ENCODE results near the gene TSPAN18. TPM values are rescaled to one million over a fixed set of nuclear protein-coding genes. Genes with fewer than 3 reads are reported as not detected.

Gene TSPAN18
- polyA plus RNA-seq, 1 of the 3 experiments (the other 2 are of a cell fraction), result 0.72 TPM

DNA sequence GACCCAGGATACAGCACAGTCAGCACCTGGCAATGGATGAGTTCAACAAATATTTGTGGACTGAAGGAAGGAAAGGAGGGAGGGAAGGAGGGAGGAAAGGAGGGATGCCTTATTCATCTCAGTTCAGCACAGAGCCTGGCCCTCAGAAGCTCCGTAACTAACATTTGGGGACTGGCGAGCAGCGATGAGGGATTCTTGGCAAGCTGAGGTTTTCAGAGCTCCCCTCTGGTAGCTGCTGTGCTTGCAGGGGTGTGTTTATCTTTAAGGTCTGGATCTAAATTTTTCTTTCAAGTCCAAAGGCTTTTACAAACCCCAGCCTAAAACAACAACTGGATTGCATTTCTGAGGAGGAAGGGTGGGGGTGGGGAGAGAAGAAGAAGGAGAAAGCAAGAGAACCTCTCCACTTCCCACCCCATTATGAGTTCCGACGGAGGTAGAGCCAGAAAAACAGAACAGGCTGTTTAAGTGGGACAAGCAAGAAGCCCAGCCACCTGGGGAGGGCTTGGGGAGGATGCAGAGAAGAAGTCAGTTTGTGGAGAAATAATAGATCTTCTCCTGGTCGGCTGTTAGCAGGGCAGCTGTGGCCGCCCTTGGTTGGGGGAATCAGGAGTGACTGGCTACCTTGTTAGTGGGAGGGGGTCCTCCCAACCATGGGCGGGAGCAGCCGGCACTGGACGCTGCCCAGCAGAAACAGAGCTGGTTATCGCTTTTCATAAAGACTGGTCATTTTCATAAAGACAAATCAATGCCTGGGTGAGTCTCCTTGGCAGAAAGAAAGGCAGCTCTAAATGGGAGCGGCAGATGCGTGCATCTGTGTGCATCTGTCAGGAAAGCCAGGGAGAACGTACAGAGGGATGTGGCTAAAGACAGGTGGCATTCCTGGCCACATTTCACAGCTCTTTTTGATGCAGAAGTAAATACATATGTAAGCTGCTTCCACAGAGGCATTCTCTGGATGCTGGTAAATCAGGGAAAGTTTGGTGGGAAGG lies 78.0 kb downstream of the TSPAN18 start:
- H3K4me3 ChIP-seq (ENCODE audit: low read depth in 2 of 2, low read length in 1 of 2), result no peak overlapping the region
- CTCF ChIA-PET, result interaction anchor here (0.8 to 1.5 kb wide), 7 partner anchors 14 to 183 kb away, joined by 3 to 4 read pairs (median 3); no protein-coding TSS in a partner anchor
- H2AFZ ChIP-seq (ENCODE audit: low read depth), result no peak overlapping the region
- peak overlapping the region in 1 of 2 experiments; percentile 12; a peak in 2 of 4 replicates for H3K27ac ChIP-seq (ENCODE audit: low read depth in 2 of 2, low read length in 1 of 2)
- no peak for DNase-seq
- H3K9ac ChIP-seq, result no peak overlapping the region
- no peak overlapping the region for H3K4me2 ChIP-seq
- no peaks in the 10 kb centered on the region for H3K36me3 ChIP-seq (replicated peaks in 1 of 2; ENCODE audit: control insufficient read depth in 1 of 2, insufficient read depth in 2 of 2, low read length in 1 of 2)
- no peaks in the 10 kb centered on the region for H3K79me2 ChIP-seq (ENCODE audit: insufficient read depth)
- no peaks in the 10 kb centered on the region for H3K9me3 ChIP-seq
- peaks cover 30% of the 10 kb centered on the region for H3K27me3 ChIP-seq (ENCODE audit: insufficient read depth)
- WGBS (ENCODE audit: low lambda C conversion rate), result 67% methylated on average over 14 of the region's 14 CpGs
- TF ChIP-seq RXRA (IDR thresholded peaks at IDR 0.05; ENCODE audit: borderline replicate concordance, low read depth) (no peak), USF2 (IDR thresholded peaks at IDR 0.05; ENCODE audit: borderline replicate concordance, low read depth, low read length) (no peak), EZH2phosphoT487 (IDR thresholded peaks at IDR 0.05; ENCODE audit: borderline replicate concordance, low read depth) (no peak), GABPA (IDR thresholded peaks at IDR 0.05; ENCODE audit: low read depth) (no peak), EP300 (IDR thresholded peaks at IDR 0.05; ENCODE audit: borderline replicate concordance in 1 of 2, low read depth in 1 of 2, low read length in 1 of 2) (no peak), JUND (IDR thresholded peaks at IDR 0.05) (no peak), MXI1 (IDR thresholded peaks at IDR 0.05; ENCODE audit: low read depth, low read length) (no peak), ELF1 (IDR thresholded peaks at IDR 0.05) (no peak), CTCF (IDR thresholded peaks at IDR 0.05) (no peak), FOXM1 (IDR thresholded peaks at IDR 0.05; ENCODE audit: low read depth) (no peak), POLR2AphosphoS5 (IDR thresholded peaks at IDR 0.05; ENCODE audit: low read depth, low read length) (no peak), RFX5 (IDR thresholded peaks at IDR 0.05; ENCODE audit: low read length) (no peak), MAX (IDR thresholded peaks at IDR 0.05; ENCODE audit: low read depth) (no peak)
- TF ChIP-seq, protein P1, sequence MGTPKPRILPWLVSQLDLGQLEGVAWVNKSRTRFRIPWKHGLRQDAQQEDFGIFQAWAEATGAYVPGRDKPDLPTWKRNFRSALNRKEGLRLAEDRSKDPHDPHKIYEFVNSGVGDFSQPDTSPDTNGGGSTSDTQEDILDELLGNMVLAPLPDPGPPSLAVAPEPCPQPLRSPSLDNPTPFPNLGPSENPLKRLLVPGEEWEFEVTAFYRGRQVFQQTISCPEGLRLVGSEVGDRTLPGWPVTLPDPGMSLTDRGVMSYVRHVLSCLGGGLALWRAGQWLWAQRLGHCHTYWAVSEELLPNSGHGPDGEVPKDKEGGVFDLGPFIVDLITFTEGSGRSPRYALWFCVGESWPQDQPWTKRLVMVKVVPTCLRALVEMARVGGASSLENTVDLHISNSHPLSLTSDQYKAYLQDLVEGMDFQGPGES (IDR thresholded peaks at IDR 0.05; ENCODE audit: low read depth, low read length), result no peak
- no peaks in the 10 kb centered on the region for H3K9me2 ChIP-seq
- no peaks in the 10 kb centered on the region for H3F3A ChIP-seq (replicated peaks; ENCODE audit: insufficient read depth)
- POLR2A ChIA-PET, result interaction anchor here (0.5 kb wide), 1 partner anchor 11 kb away, joined by 3 read pairs; no protein-coding TSS in a partner anchor
- H4K20me1 ChIP-seq (ENCODE audit: insufficient read depth), result no peaks in the 10 kb centered on the region
- peaks cover 0 to 23% of the 10 kb centered on the region in 2 experiments; a peak in 1 of 4 replicates for H3K4me1 ChIP-seq (ENCODE audit: control insufficient read depth in 1 of 2, insufficient read depth in 2 of 2, low read depth in 1 of 2, low read length in 1 of 2)
